ENCODE data around the gene NTHL1.

GRCh38 chr16:2087748-2088631 is 40.4 kb upstream of the NTHL1 start:
- TF ChIP-seq POLR2A (IDR thresholded peaks at IDR 0.05) (no peak), CTCF (IDR thresholded peaks at IDR 0.05) (no peak)
